Mammary epithelial cell (primary cell): ENCODE results near the gene EBLN1.

Source experiments
- CTCF ChIP-seq, 2 donors: IDR thresholded peaks in 1 of 2; conservative IDR thresholded peaks in 1 of 2; 2 replicates each; pipeline ENCODE4 v1.5.1; 2011 to 2012; ENCODE audit warnings: inconsistent platforms in 2 of 2, low read length in 2 of 2, mild to moderate bottlenecking in 2 of 2, control low read depth in 1 of 2, low read depth in 1 of 2; ENCODE audit not compliant: insufficient read depth in 1 of 2; ENCODE audit errors: extremely low read depth in 1 of 2
- EZH2 ChIP-seq: IDR thresholded peaks from 2 replicates; pipeline ENCODE4 v1.6.1; 2012; ENCODE audit warnings: low read length, inconsistent platforms, borderline replicate concordance

GRCh38 chr10:22218448-22218847 lies 633 bp upstream of the EBLN1 start:
- no peak for TF ChIP-seq CTCF (conservative IDR thresholded peaks at IDR 0.05 in 1 of 2, IDR thresholded peaks at IDR 0.05 in 1 of 2; ENCODE audit: extremely low read depth in 1 of 2, insufficient read depth in 1 of 2, low read depth in 1 of 2, low read length in 2 of 2)
- no peak for TF ChIP-seq EZH2
